AML-193 (cell line): ENCODE measurements around the gene OSM.
"Not testable (repeated sequence)": the region's sequence is repeated elsewhere in the genome, so short reads cannot be mapped to it uniquely, and the experiment has no call there.

ENCODE experiments used
- DNase-seq, 2 experiments: peaks; one replicate each; lab custom pipeline; 2025; lab: John Stamatoyannopoulos, UW

OSM gene

GRCh38 chr22:30244641-30245040, 22.0 kb downstream of the OSM start:
- no peak for DNase-seq

GRCh38 chr22:30244066-30244465, 22.6 kb downstream of the OSM start:
- DNase-seq = no peak

GRCh38 chr22:30243661-30244060, 23.0 kb downstream of the OSM start:
- DNase-seq = no peak

GRCh38 chr22:30241576-30242371, 24.9 kb downstream of the OSM start:
- DNase-seq = no peak

- DNase-seq = no peak
These were observed 25.9 kb downstream of the OSM start for GRCh38 chr22:30240541-30241417.

GRCh38 chr22:30239488-30240405, 26.9 kb downstream of the OSM start:
- no peak for DNase-seq

- DNase-seq = no peak
These were observed 27.8 kb downstream of the OSM start for GRCh38 chr22:30238661-30239487.

- no peak for DNase-seq
These were observed 28.5 kb downstream of the OSM start for GRCh38 chr22:30238136-30238535.

- no peak for DNase-seq
These were observed 29.8 kb downstream of the OSM start for GRCh38 chr22:30236875-30237274.

GRCh38 chr22:30235687-30236170, 30.9 kb downstream of the OSM start:
- no peak for DNase-seq

- DNase-seq = no peak
These were observed 31.7 kb downstream of the OSM start for GRCh38 chr22:30234786-30235470.

GRCh38 chr22:30234325-30234724, 32.3 kb downstream of the OSM start:
- not testable (repeated sequence) for DNase-seq

GRCh38 chr22:30233582-30233981, 33.1 kb downstream of the OSM start:
- DNase-seq = no peak

GRCh38 chr22:30232716-30233218, 33.9 kb downstream of the OSM start:
- DNase-seq = no peak

- no peak for DNase-seq
These were observed 35.7 kb downstream of the OSM start for GRCh38 chr22:30230787-30231461.

- DNase-seq = no peak
These were observed 36.3 kb downstream of the OSM start for GRCh38 chr22:30230330-30230729.

- no peak for DNase-seq
These were observed 37.9 kb downstream of the OSM start for GRCh38 chr22:30228509-30229359.

GRCh38 chr22:30227438-30228228, 39.0 kb downstream of the OSM start:
- no peak for DNase-seq
